Measurements from ENCODE around the gene FAM98B.

DNA sequence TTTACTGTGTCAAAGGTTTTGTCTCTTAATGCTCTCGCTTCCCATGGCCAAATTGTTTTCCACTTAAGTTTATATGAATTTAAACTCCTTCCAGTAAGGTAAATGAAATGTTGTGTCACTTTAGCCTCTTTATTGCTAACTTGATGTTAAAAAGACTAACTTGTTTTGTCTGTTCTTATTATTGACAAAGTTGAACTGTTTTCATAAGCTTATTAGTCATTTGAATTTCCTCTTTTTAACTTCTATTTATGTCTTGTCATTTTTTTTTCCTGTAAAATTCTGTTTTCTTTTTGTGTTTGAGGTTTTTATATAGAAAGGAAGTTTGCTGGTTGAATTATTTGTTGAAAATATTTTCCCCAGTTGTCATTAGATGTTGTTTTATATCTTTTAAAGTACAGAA is 25.8 kb downstream of the FAM98B start:
- no peak for TF ChIP-seq SRF (IDR thresholded peaks at IDR 0.05; ENCODE audit: low read depth, low read length)
- TF ChIP-seq, protein P1, sequence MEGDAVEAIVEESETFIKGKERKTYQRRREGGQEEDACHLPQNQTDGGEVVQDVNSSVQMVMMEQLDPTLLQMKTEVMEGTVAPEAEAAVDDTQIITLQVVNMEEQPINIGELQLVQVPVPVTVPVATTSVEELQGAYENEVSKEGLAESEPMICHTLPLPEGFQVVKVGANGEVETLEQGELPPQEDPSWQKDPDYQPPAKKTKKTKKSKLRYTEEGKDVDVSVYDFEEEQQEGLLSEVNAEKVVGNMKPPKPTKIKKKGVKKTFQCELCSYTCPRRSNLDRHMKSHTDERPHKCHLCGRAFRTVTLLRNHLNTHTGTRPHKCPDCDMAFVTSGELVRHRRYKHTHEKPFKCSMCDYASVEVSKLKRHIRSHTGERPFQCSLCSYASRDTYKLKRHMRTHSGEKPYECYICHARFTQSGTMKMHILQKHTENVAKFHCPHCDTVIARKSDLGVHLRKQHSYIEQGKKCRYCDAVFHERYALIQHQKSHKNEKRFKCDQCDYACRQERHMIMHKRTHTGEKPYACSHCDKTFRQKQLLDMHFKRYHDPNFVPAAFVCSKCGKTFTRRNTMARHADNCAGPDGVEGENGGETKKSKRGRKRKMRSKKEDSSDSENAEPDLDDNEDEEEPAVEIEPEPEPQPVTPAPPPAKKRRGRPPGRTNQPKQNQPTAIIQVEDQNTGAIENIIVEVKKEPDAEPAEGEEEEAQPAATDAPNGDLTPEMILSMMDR (IDR thresholded peaks at IDR 0.05; ENCODE audit: control extremely low read depth in 1 of 3, insufficient read depth in 1 of 3, low read depth in 1 of 3, low read length in 3 of 3): no peak
- no peak for TF ChIP-seq RNF2 (IDR thresholded peaks at IDR 0.05; ENCODE audit: borderline replicate concordance, low read depth, low read length, missing control alignments, poor library complexity, severe bottlenecking)
- no peak for TF ChIP-seq PHF8 (conservative IDR thresholded peaks at IDR 0.05; ENCODE audit: low read depth, low read length)
- no peak for TF ChIP-seq POLR2A (IDR thresholded peaks at IDR 0.05; ENCODE audit: control extremely low read depth in 1 of 2, low read depth in 2 of 2, low read length in 2 of 2)
- TF ChIP-seq, protein P2, sequence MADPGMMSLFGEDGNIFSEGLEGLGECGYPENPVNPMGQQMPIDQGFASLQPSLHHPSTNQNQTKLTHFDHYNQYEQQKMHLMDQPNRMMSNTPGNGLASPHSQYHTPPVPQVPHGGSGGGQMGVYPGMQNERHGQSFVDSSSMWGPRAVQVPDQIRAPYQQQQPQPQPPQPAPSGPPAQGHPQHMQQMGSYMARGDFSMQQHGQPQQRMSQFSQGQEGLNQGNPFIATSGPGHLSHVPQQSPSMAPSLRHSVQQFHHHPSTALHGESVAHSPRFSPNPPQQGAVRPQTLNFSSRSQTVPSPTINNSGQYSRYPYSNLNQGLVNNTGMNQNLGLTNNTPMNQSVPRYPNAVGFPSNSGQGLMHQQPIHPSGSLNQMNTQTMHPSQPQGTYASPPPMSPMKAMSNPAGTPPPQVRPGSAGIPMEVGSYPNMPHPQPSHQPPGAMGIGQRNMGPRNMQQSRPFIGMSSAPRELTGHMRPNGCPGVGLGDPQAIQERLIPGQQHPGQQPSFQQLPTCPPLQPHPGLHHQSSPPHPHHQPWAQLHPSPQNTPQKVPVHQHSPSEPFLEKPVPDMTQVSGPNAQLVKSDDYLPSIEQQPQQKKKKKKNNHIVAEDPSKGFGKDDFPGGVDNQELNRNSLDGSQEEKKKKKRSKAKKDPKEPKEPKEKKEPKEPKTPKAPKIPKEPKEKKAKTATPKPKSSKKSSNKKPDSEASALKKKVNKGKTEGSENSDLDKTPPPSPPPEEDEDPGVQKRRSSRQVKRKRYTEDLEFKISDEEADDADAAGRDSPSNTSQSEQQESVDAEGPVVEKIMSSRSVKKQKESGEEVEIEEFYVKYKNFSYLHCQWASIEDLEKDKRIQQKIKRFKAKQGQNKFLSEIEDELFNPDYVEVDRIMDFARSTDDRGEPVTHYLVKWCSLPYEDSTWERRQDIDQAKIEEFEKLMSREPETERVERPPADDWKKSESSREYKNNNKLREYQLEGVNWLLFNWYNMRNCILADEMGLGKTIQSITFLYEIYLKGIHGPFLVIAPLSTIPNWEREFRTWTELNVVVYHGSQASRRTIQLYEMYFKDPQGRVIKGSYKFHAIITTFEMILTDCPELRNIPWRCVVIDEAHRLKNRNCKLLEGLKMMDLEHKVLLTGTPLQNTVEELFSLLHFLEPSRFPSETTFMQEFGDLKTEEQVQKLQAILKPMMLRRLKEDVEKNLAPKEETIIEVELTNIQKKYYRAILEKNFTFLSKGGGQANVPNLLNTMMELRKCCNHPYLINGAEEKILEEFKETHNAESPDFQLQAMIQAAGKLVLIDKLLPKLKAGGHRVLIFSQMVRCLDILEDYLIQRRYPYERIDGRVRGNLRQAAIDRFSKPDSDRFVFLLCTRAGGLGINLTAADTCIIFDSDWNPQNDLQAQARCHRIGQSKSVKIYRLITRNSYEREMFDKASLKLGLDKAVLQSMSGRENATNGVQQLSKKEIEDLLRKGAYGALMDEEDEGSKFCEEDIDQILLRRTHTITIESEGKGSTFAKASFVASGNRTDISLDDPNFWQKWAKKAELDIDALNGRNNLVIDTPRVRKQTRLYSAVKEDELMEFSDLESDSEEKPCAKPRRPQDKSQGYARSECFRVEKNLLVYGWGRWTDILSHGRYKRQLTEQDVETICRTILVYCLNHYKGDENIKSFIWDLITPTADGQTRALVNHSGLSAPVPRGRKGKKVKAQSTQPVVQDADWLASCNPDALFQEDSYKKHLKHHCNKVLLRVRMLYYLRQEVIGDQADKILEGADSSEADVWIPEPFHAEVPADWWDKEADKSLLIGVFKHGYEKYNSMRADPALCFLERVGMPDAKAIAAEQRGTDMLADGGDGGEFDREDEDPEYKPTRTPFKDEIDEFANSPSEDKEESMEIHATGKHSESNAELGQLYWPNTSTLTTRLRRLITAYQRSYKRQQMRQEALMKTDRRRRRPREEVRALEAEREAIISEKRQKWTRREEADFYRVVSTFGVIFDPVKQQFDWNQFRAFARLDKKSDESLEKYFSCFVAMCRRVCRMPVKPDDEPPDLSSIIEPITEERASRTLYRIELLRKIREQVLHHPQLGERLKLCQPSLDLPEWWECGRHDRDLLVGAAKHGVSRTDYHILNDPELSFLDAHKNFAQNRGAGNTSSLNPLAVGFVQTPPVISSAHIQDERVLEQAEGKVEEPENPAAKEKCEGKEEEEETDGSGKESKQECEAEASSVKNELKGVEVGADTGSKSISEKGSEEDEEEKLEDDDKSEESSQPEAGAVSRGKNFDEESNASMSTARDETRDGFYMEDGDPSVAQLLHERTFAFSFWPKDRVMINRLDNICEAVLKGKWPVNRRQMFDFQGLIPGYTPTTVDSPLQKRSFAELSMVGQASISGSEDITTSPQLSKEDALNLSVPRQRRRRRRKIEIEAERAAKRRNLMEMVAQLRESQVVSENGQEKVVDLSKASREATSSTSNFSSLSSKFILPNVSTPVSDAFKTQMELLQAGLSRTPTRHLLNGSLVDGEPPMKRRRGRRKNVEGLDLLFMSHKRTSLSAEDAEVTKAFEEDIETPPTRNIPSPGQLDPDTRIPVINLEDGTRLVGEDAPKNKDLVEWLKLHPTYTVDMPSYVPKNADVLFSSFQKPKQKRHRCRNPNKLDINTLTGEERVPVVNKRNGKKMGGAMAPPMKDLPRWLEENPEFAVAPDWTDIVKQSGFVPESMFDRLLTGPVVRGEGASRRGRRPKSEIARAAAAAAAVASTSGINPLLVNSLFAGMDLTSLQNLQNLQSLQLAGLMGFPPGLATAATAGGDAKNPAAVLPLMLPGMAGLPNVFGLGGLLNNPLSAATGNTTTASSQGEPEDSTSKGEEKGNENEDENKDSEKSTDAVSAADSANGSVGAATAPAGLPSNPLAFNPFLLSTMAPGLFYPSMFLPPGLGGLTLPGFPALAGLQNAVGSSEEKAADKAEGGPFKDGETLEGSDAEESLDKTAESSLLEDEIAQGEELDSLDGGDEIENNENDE (IDR thresholded peaks at IDR 0.05; ENCODE audit: insufficient replicate concordance, low read length): no peak
- no peak for TF ChIP-seq NRF1 (IDR thresholded peaks at IDR 0.05; ENCODE audit: low read depth, low read length)
- TF ChIP-seq CREB1 (IDR thresholded peaks at IDR 0.05): no peak
- TF ChIP-seq CEBPB (IDR thresholded peaks at IDR 0.05; ENCODE audit: low read depth, low read length): no peak
